ENCODE results near the gene MRAS.

MRAS gene

DNA sequence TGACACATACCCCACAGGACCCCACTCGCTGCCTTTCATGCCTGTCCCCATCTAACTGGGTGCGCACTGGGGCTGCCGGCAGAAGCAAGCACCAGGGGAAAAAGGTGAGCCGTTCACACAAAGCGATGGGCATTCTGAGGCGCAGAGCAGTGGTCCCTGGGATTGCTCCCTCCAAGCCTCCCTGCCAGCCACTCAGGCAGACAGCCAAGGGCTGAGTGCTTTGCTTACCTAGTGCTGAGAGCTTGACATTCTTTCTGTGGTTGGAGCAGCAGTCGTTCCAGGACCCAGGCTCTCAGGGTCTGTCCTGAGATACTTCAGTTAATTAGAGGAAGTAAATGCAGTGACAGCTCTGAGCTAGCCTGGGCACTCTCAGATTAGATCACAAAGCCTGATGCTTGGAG is 91.7 kb downstream of the MRAS start:
- TF ChIP-seq, protein P1, sequence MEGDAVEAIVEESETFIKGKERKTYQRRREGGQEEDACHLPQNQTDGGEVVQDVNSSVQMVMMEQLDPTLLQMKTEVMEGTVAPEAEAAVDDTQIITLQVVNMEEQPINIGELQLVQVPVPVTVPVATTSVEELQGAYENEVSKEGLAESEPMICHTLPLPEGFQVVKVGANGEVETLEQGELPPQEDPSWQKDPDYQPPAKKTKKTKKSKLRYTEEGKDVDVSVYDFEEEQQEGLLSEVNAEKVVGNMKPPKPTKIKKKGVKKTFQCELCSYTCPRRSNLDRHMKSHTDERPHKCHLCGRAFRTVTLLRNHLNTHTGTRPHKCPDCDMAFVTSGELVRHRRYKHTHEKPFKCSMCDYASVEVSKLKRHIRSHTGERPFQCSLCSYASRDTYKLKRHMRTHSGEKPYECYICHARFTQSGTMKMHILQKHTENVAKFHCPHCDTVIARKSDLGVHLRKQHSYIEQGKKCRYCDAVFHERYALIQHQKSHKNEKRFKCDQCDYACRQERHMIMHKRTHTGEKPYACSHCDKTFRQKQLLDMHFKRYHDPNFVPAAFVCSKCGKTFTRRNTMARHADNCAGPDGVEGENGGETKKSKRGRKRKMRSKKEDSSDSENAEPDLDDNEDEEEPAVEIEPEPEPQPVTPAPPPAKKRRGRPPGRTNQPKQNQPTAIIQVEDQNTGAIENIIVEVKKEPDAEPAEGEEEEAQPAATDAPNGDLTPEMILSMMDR (IDR thresholded peaks at IDR 0.05; ENCODE audit: insufficient read depth, low read length, poor library complexity, severe bottlenecking), result no peak
- no peak for DNase-seq (ENCODE audit: extremely low read depth, insufficient read length)
- Histone ChIP-seq H3K4me3 (replicated peaks; ENCODE audit: low read depth, low read length) (no peak overlapping the region), H3K36me3 (ENCODE audit: control insufficient read depth, insufficient read depth, low read length) (no peaks in the 10 kb centered on the region), H3K27me3 (replicated peaks; ENCODE audit: control insufficient read depth, insufficient read depth, low read length) (peaks cover 6% of the 10 kb centered on the region; the same call in 1 of the 2 replicates)

DNA sequence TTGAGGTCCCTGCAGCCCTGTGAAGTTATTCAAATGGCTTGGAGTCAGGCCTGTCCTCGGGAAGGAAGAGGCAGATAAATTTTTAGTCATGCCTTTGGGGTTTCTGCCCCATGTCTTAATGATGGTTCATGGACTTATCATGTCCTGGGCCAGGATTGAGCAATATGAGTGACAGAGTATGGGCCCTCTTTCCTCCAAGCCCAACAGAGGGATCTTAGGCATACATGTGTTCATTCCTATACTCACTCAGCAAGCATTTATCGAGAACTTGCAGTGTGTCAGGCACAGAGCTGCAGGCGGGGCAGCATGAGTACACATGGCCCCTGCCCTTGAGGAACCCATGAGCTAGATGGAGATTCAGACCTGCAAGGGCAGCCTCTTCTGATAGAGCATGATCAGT is 92.2 kb downstream of the MRAS start:
- H3K4me3 ChIP-seq (replicated peaks; ENCODE audit: low read depth, low read length), result no peak overlapping the region
- no peak for DNase-seq (ENCODE audit: extremely low read depth, insufficient read length)
- no peaks in the 10 kb centered on the region for H3K36me3 ChIP-seq (ENCODE audit: control insufficient read depth, insufficient read depth, low read length)
- H3K27me3 ChIP-seq (replicated peaks; ENCODE audit: control insufficient read depth, insufficient read depth, low read length), result peaks cover 5% of the 10 kb centered on the region; the same call in 1 of the 2 replicates
- TF ChIP-seq, protein P1 (IDR thresholded peaks at IDR 0.05; ENCODE audit: insufficient read depth, low read length, poor library complexity, severe bottlenecking), result no peak

GRCh38 chr3:138441256-138441655 is 92.9 kb downstream of the MRAS start:
- no peaks in the 10 kb centered on the region for H3K36me3 ChIP-seq (ENCODE audit: control insufficient read depth, insufficient read depth, low read length)
- H3K4me3 ChIP-seq (replicated peaks; ENCODE audit: low read depth, low read length), result no peak overlapping the region
- TF ChIP-seq, protein P1 (IDR thresholded peaks at IDR 0.05; ENCODE audit: insufficient read depth, low read length, poor library complexity, severe bottlenecking), result no peak
- no peak for DNase-seq (ENCODE audit: extremely low read depth, insufficient read length)
- peaks cover 3% of the 10 kb centered on the region; the same call in 1 of the 2 replicates for H3K27me3 ChIP-seq (replicated peaks; ENCODE audit: control insufficient read depth, insufficient read depth, low read length)

DNA sequence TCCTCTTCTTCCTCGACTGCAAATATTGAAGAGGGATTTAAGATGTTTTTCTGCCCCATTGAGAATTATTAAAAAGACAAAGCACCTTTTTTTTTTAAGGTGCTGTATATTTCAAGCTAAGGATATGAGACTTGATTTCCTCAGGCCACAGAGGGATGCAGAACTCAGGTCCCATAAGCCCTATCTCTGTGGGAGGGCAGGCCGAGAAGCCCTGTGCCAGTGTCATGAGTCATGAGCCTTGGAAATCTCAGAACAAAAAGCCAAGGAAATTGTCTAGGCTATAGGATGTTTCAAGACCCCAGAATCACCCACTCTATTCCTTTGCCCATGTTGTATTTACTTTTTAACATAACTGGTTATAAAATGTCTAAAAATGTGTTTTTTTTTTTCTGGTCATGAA is 93.4 kb downstream of the MRAS start:
- no peak for DNase-seq (ENCODE audit: extremely low read depth, insufficient read length)

DNA sequence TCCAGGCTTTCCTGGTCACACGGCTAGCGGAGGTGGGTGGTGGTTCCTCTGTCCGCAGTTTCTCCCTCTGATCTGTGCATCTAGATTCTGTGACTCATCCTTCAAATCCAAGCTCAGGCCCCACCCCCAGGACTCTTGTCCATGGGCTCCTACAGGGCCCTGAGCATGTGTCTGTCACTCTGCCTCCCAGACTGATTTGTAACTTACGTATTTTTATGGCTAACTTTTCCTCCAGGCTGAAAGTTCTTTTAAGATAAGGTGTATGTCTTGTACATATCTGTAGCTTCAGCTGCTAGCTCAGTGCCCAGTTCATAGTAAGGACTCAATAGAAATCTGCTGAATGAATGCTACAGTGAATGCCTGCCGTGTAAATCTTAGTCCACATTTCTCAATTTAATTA is 94.1 kb downstream of the MRAS start:
- H3K27me3 ChIP-seq (replicated peaks; ENCODE audit: control insufficient read depth, insufficient read depth, low read length), result peaks cover 2% of the 10 kb centered on the region; the same call in 1 of the 2 replicates
- TF ChIP-seq, protein P1 (IDR thresholded peaks at IDR 0.05; ENCODE audit: insufficient read depth, low read length, poor library complexity, severe bottlenecking), result no peak
- H3K36me3 ChIP-seq (ENCODE audit: control insufficient read depth, insufficient read depth, low read length), result no peaks in the 10 kb centered on the region
- no peak for DNase-seq (ENCODE audit: extremely low read depth, insufficient read length)
- no peak overlapping the region for H3K4me3 ChIP-seq (replicated peaks; ENCODE audit: low read depth, low read length)

More for the DNA sequence above, 93.4 kb downstream of the MRAS start:
- Histone ChIP-seq H3K36me3 (ENCODE audit: control insufficient read depth, insufficient read depth, low read length) (no peaks in the 10 kb centered on the region), H3K4me3 (replicated peaks; ENCODE audit: low read depth, low read length) (no peak overlapping the region), H3K27me3 (replicated peaks; ENCODE audit: control insufficient read depth, insufficient read depth, low read length) (peaks cover 3% of the 10 kb centered on the region; the same call in 1 of the 2 replicates)
- TF ChIP-seq, protein P1 (IDR thresholded peaks at IDR 0.05; ENCODE audit: insufficient read depth, low read length, poor library complexity, severe bottlenecking), result no peak

GRCh38 chr3:138443091-138443490 is 94.7 kb downstream of the MRAS start:
- TF ChIP-seq, protein P1 (IDR thresholded peaks at IDR 0.05; ENCODE audit: insufficient read depth, low read length, poor library complexity, severe bottlenecking), result no peak

More at GRCh38 chr3:138443091-138443490, 94.7 kb downstream of the MRAS start:
- Histone ChIP-seq H3K27me3 (replicated peaks; ENCODE audit: control insufficient read depth, insufficient read depth, low read length) (no peaks in the 10 kb centered on the region; the same call in 1 of the 2 replicates), H3K4me3 (replicated peaks; ENCODE audit: low read depth, low read length) (no peak overlapping the region), H3K36me3 (ENCODE audit: control insufficient read depth, insufficient read depth, low read length) (no peaks in the 10 kb centered on the region)
- DNase-seq (ENCODE audit: extremely low read depth, insufficient read length), result no peak

Data from GM06990 (cell line).